Spleen (tissue), 7 donors: ENCODE data around the gene PHETA1.

Experiments
- POLR2A ChIP-seq, 3 donors: fragments of 450-650 bp; IDR thresholded peaks; one replicate each; pipeline ENCODE4 v1.5.1; 2017; ENCODE audit warnings: antibody characterized with exemption in 3 of 3, mild to moderate bottlenecking in 1 of 3
- POLR2AphosphoS5 ChIP-seq, 3 donors: sonication (generic); formaldehyde crosslinking; IDR thresholded peaks; one replicate each; pipeline ENCODE4 v1.5.1; 2017; ENCODE audit warnings: antibody characterized with exemption in 3 of 3
- TF ChIP-seq, protein P1 (sequence below), 11 experiments: fragments of 200-600 bp in 7 of 11; fragments of 450-650 bp in 4 of 11; sonication (generic) in 4 of 11; IDR thresholded peaks in 8 of 11; conservative IDR thresholded peaks in 3 of 11; 1 replicate in 7 of 11; 2 replicates in 4 of 11; pipeline versions ENCODE4 v1.4.0 to v1.8.0; 2016 to 2021; ENCODE audit warnings: antibody characterized with exemption in 11 of 11, inconsistent platforms in 4 of 11, mild to moderate bottlenecking in 1 of 11
- donor health status: DM: no; HTN: no; CAD: no; lungs with moderate emphysema.
- donor health status: DM: no; HTN: no; CAD: no.
- donor health status: DM: no; HTN: no; CAD: no.

DNA sequence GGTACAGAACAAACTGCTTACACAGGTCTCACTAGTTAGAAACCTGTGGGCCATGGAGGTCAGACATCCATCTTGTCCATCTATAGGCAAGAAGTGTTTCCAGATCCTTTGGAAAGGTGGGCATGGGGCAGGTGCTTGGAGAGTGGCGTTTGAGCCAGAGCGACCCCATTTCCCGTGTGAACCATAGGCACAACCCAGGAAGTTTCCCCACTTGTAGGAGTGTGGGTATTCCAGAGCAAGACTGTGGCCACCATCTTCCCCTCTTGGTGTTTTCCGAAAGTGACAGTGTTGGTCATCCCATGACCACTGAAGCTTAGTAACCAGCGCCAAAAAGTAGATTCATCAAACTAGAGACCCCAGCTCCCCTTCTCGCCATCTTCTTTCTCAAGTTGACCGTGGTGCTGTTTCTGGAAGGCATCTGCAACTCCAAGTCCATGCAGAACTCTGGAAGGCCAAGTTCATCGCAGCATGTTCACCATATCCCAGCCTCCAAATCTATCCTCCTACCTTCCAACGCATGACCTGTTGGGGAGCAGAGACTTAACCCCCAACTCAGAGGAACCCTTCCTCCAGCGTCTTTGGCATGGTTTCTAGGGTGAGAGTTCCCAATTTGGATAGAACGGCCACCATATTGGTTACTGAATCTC, 19.7 kb downstream of the PHETA1 start:
- TF ChIP-seq, protein P1, sequence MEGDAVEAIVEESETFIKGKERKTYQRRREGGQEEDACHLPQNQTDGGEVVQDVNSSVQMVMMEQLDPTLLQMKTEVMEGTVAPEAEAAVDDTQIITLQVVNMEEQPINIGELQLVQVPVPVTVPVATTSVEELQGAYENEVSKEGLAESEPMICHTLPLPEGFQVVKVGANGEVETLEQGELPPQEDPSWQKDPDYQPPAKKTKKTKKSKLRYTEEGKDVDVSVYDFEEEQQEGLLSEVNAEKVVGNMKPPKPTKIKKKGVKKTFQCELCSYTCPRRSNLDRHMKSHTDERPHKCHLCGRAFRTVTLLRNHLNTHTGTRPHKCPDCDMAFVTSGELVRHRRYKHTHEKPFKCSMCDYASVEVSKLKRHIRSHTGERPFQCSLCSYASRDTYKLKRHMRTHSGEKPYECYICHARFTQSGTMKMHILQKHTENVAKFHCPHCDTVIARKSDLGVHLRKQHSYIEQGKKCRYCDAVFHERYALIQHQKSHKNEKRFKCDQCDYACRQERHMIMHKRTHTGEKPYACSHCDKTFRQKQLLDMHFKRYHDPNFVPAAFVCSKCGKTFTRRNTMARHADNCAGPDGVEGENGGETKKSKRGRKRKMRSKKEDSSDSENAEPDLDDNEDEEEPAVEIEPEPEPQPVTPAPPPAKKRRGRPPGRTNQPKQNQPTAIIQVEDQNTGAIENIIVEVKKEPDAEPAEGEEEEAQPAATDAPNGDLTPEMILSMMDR (IDR thresholded peaks at IDR 0.05 in 8 of 11, conservative IDR thresholded peaks at IDR 0.05 in 3 of 11), result no peak
- no peak for TF ChIP-seq POLR2AphosphoS5 (IDR thresholded peaks at IDR 0.05)
- no peak for TF ChIP-seq POLR2A (IDR thresholded peaks at IDR 0.05)
